GM12892 (cell line): ENCODE measurements around the gene CXCL13.
"Not testable (repeated sequence)": the region's sequence is repeated elsewhere in the genome, so short reads cannot be mapped to it uniquely, and the experiment has no call there.

Experiments
- POLR2A ChIP-seq: IDR thresholded peaks from 2 replicates; pipeline ENCODE4 v1.6.1; 2011; ENCODE audit warnings: low read depth, low read length, control low read depth
- POLR2AphosphoS5 ChIP-seq: IDR thresholded peaks from 2 replicates; pipeline ENCODE4 v1.6.1; 2011; ENCODE audit warnings: low read depth, low read length, control low read depth

- TF ChIP-seq POLR2AphosphoS5, POLR2A: not testable (repeated sequence)
These were observed 38.4 kb downstream of the CXCL13 start for GRCh38 chr4:77644069-77644468.
